Measurements from ENCODE around the gene ERBB4.

ERBB4 gene

DNA sequence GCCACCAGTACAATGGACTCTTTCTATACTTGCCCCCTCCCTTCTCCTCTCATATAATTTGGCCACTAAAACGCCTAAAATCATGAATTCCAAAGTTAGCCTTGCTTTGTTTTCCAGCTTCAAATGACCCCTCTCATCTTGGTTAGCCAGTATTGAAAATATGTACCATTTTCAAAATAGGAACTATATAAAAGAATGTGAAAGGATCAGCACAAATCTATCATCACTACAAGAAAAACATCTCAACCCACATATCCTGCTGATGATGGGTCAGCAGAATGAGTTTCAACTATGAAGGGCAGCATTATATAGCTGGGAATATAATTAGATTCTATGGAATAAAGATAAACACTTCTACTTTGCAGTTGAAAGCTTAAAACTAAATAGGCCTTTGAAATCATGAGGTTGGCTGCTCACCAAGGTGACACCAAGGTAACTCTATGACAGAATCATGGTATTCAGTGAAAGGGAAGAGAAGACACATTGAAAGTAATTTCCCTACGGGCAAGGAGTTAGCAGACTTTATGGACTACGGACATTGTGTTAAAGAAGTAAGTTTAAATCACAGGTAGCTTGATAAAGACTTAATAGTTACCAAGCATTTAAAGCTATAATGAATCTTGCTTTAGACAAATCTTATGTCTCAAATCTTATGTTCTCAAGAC, 1109.2 kb downstream of the ERBB4 start:
- ATAC-seq = no peak
- TF ChIP-seq RARB (CRISPR knock-in tag; IDR thresholded peaks at IDR 0.05) = no peak
- TF ChIP-seq ZFP3 (CRISPR knock-in tag; IDR thresholded peaks at IDR 0.05) = no peak
- TF ChIP-seq CSDC2 (CRISPR knock-in tag; IDR thresholded peaks at IDR 0.05) = no peak
- TF ChIP-seq, protein P1, sequence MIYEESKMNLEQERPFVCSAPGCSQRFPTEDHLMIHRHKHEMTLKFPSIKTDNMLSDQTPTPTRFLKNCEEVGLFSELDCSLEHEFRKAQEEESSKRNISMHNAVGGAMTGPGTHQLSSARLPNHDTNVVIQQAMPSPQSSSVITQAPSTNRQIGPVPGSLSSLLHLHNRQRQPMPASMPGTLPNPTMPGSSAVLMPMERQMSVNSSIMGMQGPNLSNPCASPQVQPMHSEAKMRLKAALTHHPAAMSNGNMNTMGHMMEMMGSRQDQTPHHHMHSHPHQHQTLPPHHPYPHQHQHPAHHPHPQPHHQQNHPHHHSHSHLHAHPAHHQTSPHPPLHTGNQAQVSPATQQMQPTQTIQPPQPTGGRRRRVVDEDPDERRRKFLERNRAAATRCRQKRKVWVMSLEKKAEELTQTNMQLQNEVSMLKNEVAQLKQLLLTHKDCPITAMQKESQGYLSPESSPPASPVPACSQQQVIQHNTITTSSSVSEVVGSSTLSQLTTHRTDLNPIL (CRISPR knock-in tag; IDR thresholded peaks at IDR 0.05; ENCODE audit: low read depth) = no peak
- TF ChIP-seq ZNF70 (CRISPR knock-in tag; IDR thresholded peaks at IDR 0.05) = no peak
- no peak for TF ChIP-seq TOX (CRISPR knock-in tag; IDR thresholded peaks at IDR 0.05; ENCODE audit: borderline replicate concordance)
- no peak for TF ChIP-seq ZFP30 (CRISPR knock-in tag; IDR thresholded peaks at IDR 0.05)
- no peak for TF ChIP-seq ISL1 (CRISPR knock-in tag; IDR thresholded peaks at IDR 0.05)
- no peak for TF ChIP-seq ESRRG (CRISPR knock-in tag; IDR thresholded peaks at IDR 0.05)
- TF ChIP-seq, protein P2, sequence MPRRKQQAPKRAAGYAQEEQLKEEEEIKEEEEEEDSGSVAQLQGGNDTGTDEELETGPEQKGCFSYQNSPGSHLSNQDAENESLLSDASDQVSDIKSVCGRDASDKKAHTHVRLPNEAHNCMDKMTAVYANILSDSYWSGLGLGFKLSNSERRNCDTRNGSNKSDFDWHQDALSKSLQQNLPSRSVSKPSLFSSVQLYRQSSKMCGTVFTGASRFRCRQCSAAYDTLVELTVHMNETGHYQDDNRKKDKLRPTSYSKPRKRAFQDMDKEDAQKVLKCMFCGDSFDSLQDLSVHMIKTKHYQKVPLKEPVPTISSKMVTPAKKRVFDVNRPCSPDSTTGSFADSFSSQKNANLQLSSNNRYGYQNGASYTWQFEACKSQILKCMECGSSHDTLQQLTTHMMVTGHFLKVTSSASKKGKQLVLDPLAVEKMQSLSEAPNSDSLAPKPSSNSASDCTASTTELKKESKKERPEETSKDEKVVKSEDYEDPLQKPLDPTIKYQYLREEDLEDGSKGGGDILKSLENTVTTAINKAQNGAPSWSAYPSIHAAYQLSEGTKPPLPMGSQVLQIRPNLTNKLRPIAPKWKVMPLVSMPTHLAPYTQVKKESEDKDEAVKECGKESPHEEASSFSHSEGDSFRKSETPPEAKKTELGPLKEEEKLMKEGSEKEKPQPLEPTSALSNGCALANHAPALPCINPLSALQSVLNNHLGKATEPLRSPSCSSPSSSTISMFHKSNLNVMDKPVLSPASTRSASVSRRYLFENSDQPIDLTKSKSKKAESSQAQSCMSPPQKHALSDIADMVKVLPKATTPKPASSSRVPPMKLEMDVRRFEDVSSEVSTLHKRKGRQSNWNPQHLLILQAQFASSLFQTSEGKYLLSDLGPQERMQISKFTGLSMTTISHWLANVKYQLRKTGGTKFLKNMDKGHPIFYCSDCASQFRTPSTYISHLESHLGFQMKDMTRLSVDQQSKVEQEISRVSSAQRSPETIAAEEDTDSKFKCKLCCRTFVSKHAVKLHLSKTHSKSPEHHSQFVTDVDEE (CRISPR knock-in tag; IDR thresholded peaks at IDR 0.05) = no peak
- TF ChIP-seq PPARA (CRISPR knock-in tag; IDR thresholded peaks at IDR 0.05; ENCODE audit: borderline replicate concordance) = no peak
- no peak for TF ChIP-seq TCF4 (CRISPR knock-in tag; IDR thresholded peaks at IDR 0.05; ENCODE audit: borderline replicate concordance)
- TF ChIP-seq BACH2 (CRISPR knock-in tag; IDR thresholded peaks at IDR 0.05; ENCODE audit: borderline replicate concordance) = no peak
- no peak for TF ChIP-seq ZC3H10 (CRISPR knock-in tag; IDR thresholded peaks at IDR 0.05)
- no peak for TF ChIP-seq SNAI2 (CRISPR knock-in tag; IDR thresholded peaks at IDR 0.05)
- TF ChIP-seq, protein P3, sequence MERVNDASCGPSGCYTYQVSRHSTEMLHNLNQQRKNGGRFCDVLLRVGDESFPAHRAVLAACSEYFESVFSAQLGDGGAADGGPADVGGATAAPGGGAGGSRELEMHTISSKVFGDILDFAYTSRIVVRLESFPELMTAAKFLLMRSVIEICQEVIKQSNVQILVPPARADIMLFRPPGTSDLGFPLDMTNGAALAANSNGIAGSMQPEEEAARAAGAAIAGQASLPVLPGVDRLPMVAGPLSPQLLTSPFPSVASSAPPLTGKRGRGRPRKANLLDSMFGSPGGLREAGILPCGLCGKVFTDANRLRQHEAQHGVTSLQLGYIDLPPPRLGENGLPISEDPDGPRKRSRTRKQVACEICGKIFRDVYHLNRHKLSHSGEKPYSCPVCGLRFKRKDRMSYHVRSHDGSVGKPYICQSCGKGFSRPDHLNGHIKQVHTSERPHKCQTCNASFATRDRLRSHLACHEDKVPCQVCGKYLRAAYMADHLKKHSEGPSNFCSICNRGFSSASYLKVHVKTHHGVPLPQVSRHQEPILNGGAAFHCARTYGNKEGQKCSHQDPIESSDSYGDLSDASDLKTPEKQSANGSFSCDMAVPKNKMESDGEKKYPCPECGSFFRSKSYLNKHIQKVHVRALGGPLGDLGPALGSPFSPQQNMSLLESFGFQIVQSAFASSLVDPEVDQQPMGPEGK (CRISPR knock-in tag; IDR thresholded peaks at IDR 0.05; ENCODE audit: borderline replicate concordance) = no peak
- TF ChIP-seq ZNF8 (CRISPR knock-in tag; IDR thresholded peaks at IDR 0.05) = no peak
- TF ChIP-seq, protein P4, sequence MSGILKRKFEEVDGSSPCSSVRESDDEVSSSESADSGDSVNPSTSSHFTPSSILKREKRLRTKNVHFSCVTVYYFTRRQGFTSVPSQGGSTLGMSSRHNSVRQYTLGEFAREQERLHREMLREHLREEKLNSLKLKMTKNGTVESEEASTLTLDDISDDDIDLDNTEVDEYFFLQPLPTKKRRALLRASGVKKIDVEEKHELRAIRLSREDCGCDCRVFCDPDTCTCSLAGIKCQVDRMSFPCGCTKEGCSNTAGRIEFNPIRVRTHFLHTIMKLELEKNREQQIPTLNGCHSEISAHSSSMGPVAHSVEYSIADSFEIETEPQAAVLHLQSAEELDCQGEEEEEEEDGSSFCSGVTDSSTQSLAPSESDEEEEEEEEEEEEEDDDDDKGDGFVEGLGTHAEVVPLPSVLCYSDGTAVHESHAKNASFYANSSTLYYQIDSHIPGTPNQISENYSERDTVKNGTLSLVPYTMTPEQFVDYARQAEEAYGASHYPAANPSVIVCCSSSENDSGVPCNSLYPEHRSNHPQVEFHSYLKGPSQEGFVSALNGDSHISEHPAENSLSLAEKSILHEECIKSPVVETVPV (CRISPR knock-in tag; IDR thresholded peaks at IDR 0.05) = no peak
- no peak for TF ChIP-seq ARNTL (CRISPR knock-in tag; IDR thresholded peaks at IDR 0.05; ENCODE audit: borderline replicate concordance, low read depth)

DNA sequence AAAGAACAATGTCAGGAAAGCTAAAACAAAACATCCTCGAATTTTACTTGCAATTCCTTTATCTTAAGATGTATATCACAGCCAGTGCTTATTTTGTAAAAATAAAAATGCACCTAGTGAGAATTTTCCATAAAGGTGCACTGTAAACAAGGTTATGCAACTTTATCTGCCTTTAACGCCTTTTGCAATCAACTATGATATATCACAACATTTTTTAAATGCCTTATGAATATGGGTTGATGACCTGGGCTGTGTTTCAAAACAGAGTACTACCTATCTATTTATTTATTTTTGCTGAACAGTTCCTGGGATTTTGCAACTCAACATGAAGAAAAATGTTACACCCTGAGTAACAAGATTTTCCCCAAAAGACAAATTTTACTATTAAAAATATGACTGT, 1112.4 kb downstream of the ERBB4 start:
- TF ChIP-seq ZFP3 (CRISPR knock-in tag; IDR thresholded peaks at IDR 0.05) = no peak
- TF ChIP-seq, protein P3 (CRISPR knock-in tag; IDR thresholded peaks at IDR 0.05; ENCODE audit: borderline replicate concordance) = no peak
- TF ChIP-seq ESRRG (CRISPR knock-in tag; IDR thresholded peaks at IDR 0.05) = no peak
- TF ChIP-seq OSR1 (CRISPR knock-in tag; IDR thresholded peaks at IDR 0.05) = no peak
- TF ChIP-seq TCF4 (CRISPR knock-in tag; IDR thresholded peaks at IDR 0.05; ENCODE audit: borderline replicate concordance) = no peak
- no peak for TF ChIP-seq ZNF70 (CRISPR knock-in tag; IDR thresholded peaks at IDR 0.05)
- no peak for TF ChIP-seq ISL1 (CRISPR knock-in tag; IDR thresholded peaks at IDR 0.05)
- TF ChIP-seq GLIS3 (CRISPR knock-in tag; IDR thresholded peaks at IDR 0.05) = no peak
- no peak for TF ChIP-seq ZC3H10 (CRISPR knock-in tag; IDR thresholded peaks at IDR 0.05)
- TF ChIP-seq CSDC2 (CRISPR knock-in tag; IDR thresholded peaks at IDR 0.05) = no peak
- no peak for TF ChIP-seq ZFP30 (CRISPR knock-in tag; IDR thresholded peaks at IDR 0.05)
- TF ChIP-seq PPARA (CRISPR knock-in tag; IDR thresholded peaks at IDR 0.05; ENCODE audit: borderline replicate concordance) = no peak
- TF ChIP-seq, protein P5, sequence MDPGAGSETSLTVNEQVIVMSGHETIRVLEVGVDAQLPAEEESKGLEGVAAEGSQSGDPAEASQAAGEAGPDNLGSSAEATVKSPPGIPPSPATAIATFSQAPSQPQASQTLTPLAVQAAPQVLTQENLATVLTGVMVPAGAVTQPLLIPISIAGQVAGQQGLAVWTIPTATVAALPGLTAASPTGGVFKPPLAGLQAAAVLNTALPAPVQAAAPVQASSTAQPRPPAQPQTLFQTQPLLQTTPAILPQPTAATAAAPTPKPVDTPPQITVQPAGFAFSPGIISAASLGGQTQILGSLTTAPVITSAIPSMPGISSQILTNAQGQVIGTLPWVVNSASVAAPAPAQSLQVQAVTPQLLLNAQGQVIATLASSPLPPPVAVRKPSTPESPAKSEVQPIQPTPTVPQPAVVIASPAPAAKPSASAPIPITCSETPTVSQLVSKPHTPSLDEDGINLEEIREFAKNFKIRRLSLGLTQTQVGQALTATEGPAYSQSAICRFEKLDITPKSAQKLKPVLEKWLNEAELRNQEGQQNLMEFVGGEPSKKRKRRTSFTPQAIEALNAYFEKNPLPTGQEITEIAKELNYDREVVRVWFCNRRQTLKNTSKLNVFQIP (CRISPR knock-in tag; IDR thresholded peaks at IDR 0.05; ENCODE audit: borderline replicate concordance, low read depth) = no peak
- TF ChIP-seq SNAI2 (CRISPR knock-in tag; IDR thresholded peaks at IDR 0.05) = no peak
- TF ChIP-seq TOX (CRISPR knock-in tag; IDR thresholded peaks at IDR 0.05; ENCODE audit: borderline replicate concordance) = no peak
- ATAC-seq = no peak

All from SK-N-SH treated with all-trans-retinoic acid at 6 μM for 48 hours (cell line).